GM18519 (cell line): ENCODE measurements around the gene MYL5.
"Not testable (repeated sequence)": the region's sequence is repeated elsewhere in the genome, so short reads cannot be mapped to it uniquely, and the experiment has no call there.

Experiments used
- ATAC-seq: cut with Tn5 transposase; IDR thresholded peaks from one replicate; pipeline ENCODE4 v1.9.1; 2021; ENCODE audit warnings: mild to moderate bottlenecking, moderate library complexity; ENCODE audit not compliant: unreplicated experiment, low FRiP score

The MYL5 gene

DNA sequence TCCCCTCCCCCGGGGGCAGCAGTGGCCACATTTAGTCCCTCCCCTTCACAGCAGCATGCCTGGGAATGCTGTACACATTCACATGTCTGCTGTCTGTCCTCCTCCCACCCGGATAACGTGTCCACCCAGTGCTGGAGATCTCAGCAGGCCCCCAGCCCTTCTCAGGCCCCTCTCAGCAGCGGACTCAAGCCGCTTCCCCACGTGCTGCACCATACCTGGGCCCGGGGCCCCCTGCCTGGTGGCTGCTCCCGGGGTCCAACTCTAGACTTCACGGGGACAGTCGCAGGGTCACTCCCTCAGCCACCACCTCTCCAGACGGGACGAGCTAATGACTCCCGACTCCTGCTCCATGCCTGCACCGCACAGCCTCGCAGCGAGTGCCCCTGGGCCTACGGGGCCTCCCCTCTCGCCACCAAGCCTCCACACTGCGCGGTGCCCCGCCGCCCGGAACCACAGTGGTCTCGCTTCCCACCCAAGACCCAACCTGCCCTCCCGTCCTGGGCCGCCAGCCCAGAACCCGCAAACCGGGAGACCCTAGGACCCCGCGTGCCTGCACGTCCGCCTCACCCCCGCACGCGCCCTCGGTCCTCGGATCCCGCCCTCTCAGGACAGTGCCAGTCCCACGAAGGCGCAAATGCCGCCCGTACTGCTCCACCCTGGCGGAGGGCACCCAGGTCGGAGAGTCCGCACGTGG, 30.0 kb downstream of the MYL5 start:
- no peak for ATAC-seq

DNA sequence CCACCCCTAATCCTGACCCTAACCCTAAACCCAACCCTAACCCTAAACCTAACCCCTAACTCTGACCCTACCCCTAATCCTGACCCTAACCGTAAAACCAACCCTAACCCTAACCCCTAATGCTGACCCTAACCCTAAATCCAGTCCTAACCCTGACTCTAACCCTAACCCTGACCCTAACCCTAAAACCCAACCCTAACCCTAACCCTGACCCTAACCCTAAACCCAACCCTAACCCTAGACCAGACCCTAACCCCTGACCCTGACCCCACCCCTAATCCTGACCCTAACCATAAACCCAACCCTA, 30.6 kb downstream of the MYL5 start:
- ATAC-seq = no peak

DNA sequence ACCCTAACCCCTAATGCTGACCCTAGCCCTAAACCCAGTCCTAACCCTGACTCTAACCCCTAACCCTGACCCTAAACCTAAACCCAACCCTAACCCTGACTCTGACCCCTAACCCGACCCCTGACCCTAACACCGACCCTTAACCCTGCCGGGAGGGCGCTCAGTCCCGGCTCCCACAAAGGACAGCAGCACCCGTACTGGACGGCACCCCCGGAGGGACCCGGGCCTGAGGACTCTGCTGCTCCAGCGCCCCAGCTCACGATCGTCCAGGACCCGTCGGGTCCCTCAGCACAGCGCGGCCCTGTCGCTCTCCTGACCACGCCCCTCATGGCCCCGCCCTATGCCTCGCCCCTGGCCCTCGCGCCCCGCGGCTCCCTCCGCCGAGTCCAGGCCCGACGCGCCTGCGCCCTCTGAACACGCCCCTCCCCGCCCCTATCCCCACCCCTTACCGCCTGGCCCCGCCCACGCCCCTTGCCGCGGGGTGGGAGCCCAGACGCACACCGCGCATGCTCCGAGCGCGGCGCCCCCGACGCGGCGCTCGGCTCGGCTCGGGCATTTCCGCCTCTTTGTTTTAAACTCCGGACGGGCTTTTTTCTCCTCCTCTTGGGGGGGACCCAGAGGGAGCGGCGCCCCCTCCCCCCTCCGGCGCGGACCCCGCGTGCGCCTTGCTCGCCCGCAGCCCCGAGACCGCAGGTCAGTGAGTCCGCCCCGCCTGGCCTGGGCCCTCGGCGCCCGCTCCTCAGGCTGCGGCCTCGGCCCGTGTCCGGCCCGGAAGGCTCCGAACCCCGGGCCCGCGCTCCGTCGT, 31.1 kb downstream of the MYL5 start, which contains the start of gene PCGF3:
Gene PCGF3 (plus strand): TSS at position 555 of the 805 bp plus-strand sequence. CDS start 27,849 bp downstream, outside the sequence.
- ATAC-seq = peak; percentile 79

DNA sequence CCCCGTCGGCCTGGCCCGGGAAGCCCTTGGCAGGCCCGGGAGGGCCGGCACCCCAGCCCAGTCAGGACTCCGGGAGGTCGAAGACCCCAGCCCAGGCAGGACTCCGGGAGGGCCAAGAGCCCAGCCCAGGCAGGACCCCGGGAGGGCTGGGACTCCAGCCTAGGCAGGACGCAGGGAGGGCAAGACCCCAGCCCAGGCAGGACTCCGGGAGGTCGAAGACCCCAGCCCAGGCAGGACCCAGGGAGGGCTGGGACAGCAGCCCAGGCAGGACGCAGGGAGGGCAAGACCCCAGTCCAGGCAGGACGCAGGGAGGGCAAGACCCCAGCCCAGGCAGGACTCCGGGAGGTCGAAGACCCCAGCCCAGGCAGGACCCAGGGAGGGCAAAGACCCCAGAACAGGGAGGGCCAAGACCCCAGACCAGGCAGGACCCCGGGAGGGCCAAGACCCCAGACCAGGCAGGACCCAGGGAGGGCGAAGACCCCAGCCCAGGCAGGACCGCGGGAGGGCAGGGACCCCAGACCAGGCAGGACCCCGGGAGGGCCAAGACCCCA, 31.8 kb downstream of the MYL5 start:
- ATAC-seq = not testable (repeated sequence)

DNA sequence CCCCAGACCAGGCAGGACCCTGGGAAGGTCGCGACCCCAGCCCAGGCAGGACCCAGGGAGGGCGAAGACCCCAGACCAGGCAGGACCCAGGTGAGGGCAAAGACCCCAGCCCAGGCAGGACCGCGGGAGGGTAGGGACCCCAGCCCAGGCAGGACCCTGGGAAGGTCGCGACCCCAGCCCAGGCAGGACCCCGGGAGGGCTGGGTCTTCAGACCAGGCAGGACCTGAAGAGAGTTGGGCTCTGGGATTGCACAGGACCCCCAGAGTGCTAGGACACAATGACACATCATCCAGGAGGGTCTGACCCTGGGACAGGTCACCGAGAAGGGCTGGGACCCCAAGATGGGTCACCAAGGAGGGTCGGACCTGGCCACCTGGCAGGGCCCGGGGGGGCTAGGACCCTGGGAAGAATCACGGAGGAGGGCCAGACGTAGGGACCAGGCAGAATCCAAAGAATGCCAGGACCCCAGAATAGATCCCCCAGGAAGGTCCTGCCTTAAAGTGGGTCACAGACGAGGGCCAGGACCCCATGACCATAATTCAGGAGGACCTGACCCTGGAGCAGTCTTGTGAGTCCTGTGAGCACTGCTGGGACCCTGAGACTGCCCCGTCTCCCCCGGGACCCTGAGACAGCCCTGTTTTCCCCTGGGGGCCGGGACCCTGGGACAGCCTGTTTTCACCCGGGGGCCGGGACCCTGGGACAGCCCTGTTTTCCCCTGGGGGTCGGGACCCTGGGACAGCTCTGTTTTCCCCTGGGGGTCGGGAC, 32.7 kb downstream of the MYL5 start:
- ATAC-seq = no peak

DNA sequence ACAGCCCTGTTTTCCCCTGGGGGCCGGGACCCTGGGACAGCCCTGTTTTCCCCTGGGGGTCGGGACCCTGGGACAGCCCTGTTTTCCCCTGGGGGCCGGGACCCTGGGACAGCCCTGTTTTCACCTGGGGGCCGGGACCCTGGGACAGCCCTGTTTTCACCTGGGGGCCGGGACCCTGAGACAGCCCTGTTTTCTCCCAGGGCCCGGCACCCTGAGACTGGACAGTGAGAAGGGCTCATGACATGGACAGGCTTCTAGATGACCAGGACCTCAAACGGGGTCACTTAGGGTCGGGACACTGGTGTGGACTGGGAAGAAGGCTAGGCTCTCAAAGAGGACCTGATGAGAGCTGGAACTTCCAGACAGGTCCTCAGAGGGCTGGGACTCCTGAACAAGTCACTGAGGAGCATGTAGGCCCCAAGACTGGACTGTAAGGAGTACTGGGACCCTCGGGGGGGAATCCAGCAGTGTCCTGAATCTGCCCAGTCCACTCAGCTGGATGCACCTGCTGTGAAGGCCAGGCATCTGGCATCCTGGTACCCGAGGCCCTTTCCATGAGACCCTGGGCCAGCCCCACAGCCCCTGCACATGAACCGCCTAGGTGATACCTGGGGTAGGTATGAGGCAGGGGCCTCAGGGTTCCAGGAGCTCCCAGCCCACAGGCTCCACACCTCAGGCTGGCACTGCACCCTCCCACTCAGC, 33.7 kb downstream of the MYL5 start:
- no peak for ATAC-seq

DNA sequence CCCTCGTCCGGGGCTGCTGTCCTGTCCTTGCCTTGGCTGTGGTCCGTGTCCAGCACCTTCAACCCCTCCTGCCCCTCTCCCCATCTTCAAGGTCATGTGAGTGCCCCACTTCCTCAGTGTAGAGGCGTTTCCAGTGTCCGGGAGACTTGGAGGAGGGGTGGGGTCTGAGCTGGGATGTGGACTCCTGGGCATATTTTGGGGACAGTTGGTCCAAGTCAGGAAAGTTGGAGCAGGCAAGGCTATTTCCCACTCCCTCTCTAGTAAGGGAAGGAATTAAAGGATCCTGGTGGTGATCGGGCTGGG, 34.2 kb downstream of the MYL5 start:
- no peak for ATAC-seq

DNA sequence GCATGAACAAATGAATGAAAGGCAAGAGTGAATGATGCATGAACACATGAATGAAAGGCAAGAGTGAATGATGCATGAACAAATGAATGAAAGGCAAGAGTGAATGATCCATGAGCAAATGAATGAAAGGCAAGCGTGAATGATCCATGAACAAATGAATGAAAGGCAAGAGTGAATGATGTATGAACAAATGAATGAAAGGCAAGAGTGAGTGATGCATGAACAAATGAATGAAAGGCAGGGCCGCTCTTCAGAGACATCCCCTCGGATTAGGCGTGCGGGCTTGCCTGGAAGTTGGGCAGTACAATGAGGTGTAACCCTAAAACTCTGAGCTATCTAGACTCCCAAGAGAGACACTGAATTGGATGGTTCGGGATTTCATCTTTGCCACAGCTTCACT, 35.0 kb downstream of the MYL5 start:
- no peak for ATAC-seq

DNA sequence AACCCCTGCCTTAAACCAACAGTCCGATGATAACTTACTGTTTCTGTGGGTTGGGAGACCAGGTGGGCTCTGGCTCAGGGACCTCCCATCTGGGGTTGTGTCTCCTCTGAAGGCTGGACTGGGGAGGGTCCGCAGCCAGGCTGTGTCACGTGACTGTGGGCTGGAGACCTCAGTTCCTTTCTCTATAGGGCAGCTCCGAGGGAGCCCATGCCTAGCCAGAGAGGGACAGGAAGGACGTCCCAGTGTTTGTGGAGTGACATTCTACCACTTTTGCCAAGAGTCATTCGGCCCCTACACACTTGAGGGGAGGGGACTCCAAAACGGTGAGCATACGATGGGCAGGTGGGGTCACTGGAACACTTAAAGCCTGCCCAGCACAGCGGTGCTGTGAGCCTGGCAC, 35.8 kb downstream of the MYL5 start:
- no peak for ATAC-seq

DNA sequence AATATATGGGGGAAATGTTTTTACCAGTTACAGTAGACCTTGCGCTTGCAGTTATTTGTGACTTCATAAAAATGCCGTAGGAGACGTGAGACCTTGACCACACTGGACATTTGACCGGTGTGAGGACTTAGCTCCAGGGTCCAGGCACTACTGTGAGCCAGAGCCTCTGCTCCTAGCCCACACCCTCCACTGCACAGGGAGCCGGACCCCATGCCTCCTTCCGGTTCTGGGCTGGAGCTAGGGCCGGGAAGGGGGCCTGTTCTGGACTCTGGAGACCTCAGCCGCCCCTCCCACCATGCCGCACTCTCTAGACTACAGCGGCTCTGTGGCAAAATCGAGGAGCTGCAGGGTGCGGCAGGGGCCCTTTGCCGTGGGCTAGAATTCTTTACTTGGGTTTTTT, 36.6 kb downstream of the MYL5 start:
- no peak for ATAC-seq

DNA sequence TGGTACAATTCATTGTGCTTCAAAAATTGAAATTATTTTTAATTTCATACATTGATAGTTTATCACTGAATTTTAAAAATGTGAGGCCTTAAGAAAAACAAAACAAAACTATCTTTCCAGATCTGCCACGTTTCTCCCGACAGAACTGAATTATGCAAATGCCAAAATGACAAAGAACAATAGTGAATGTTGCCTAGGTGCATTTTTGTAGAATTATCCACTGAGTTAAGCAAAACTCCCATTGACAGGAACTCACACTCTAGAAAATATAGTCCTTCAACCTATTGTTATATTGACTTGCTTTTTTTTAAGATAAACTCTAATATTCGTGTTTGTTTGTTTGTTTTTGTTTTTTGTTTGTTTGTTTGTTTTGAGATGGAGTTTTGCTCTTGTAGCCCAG, 37.8 kb downstream of the MYL5 start:
- no peak for ATAC-seq

DNA sequence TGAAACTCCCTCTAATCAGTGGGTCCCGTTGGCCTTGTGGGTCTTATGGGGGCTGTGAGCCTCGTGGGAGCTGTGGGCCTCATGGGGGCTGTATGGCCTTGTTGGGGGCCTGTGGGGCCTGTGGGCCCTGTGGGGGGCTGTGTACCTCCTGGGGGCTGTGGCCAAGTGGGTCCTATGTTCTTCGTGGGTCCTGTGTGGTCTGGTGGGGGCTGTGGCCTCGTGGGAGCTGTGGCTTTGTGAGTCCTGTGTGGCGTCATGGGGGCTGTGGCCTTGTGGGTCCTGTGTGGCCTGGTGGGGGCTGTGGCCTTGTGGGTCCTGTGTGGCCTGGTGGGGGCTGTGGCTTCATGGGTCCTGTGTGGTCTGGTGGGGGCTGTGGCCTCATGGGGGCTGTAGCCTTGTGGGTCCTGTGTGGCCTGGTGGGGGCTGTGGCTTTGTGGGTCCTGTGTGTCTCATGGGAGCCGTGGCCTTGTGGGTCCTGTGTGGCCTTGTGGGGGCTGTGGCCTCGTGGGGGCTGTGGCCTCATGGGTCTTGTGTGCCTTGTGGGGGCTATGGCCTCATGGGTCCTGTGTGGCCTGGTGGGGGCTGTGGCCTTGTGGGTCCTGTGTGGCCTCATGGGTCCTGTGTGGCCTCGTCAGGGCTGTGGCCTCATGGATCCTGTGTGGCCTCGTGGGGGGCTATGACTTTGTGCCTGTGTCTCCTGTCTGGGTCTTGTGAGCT, 38.7 kb downstream of the MYL5 start:
- no peak for ATAC-seq

DNA sequence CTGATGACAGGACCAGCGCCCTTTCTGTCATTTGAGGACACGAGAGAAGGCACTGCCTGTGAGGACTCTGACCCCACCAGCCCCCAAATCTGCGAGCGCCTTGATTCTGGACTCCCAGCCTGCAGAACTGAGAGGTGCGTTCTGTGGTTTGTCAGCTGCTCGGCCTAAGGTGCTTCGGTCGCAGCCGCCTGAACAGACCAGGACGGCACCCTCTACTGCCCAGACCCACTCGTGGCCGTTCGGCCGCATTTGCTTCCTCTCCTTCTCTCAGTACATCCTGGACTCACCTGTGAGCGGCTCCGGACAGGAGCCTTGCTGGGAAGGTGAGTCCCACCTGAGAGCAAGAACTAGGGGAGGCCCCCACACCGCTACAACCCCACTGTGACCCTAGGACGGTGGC, 39.7 kb downstream of the MYL5 start:
- no peak for ATAC-seq

DNA sequence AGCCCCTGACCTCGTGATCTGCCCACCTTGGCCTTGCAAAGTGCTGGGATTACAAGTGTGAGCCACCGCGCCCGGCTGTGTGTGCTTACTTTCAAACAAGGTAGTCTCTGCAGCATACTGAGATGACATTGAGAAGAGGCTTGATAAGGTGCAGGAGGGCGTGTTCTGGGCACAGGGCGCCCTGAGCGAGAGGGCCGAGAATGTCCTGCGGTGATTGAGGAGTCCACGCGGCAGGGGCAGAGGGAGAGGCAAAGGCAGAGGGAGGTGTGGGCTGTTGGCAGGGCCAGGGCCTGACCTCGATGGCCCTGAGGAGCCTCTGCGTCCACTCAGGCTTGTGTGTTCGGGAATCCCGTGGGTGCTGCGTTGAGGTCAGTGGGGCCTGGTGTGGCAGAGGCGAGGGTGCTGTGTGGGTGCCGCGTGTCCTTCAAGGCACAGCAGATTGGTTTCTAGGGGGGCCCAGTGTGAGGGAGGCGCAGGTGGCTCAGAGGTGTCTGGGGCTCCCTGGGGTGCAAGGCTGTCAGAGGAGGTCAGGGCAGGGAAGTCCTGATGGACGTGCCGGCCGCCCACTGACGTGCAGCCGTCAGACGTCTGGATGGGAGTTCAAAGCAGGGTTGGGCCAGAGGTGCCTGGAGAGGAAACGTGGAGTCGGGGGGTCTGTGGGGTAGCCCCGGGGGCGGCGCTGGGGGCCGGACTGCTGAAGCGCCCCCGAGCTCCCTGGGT, 43.4 kb downstream of the MYL5 start:
- no peak for ATAC-seq

DNA sequence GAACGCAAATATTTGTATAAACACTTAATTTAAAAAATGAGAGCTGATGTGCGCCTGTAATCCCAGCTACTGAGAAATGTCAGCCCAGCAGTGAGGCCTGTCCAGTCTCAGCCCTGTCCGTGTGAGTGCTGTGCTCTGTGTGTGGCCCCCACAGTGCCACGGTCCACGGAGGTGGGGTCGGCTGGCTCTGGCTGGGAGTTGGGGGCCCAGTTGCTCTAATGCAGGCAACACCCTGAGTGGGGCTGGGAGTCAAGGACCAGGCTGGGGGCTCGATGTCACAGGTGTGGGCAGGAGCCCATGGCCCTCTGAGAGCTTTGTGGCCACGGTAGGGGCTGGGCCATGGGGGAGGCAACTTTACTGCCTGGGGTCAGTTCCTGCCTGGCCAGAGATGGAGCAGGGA, 44.1 kb downstream of the MYL5 start:
- ATAC-seq = no peak

DNA sequence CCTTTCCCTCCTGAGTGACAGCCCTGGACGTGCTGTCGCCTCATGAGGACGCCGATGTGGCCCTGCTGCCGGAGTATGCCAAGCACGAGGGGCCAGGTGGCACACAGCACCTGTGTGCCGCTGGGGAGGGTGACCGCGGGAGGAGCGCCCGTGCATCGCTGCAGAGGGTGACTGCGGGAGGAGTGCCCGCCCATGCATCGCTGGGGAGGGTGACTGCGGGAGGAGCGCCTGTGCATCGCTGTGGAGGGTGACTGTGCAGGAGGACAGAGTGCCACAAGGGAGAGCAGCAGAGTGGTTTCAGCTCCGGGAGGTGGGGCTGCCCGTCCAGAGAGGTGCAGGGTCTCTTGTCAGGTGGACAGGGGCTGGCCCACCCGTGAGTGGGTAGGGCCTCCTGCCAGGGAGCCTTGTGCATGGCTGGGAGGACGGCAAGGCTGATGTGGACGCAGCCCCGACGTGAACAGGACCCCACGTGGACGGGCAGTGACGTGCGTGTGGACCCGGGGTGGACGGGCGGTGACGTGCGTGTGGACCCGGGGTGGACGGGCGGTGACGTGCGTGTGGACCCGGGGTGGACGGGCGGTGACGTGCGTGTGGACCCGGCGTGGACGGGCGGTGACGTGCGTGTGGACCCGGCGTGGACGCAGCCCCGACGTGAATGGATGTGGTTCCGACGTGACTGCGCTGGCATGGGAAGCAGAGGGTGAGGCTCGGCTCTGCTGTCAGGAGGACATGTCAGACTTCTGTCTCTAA, 45.9 kb downstream of the MYL5 start:
- ATAC-seq = no peak

DNA sequence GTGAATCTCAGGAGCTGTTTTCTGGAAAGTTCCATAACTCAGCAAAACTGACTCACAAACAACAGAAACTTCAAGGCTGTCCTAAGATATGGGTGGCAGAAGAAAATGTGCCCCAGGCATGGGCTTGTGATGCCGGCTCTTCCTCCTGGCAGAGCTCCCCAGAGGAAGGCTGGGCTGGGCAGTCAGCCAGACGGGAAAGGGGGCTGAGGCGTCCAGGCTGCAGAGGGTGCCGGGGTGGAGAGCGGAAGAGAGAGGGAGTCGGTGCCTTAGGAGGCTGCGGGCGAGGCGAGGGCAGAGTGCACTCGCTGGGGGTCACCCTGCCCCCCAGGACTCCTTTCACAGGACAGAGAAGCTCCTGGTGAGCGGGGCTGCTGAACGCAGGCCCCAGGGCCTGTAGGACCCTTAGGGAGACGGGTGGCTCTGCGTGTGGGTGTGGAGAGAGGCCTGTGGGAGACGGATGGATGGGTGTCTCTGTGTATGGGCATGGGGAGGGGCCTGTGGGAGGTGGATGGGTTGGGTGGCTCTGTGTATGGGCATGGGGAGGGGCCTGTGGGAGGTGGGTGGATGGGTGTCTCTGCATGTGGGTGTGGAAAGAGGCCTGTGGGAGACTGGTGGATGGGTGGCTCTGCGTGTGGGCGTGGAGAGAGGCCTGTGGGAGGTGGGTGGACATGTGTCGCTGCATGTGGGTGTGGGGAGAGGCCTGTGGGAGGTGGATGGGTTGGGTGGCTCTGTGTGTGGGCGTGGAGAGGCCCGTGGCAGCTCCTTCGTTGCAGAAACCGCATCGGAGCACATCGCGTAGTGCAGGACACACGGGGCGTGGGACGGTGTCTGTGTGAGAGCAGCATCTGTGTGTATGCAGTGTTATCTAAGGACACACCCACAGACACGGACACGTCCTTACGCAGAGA, 47.2 kb downstream of the MYL5 start:
- ATAC-seq = no peak
